Measurements from ENCODE around the gene OR2T35. TPM values are rescaled to one million over a fixed set of nuclear protein-coding genes. Genes with fewer than 3 reads are reported as not detected.

The OR2T35 gene
- total and polyA plus RNA-seq, 2 of the 13 experiments (the other 11 are each of a cell fraction or from before 2014, with no cell fraction given), result not detected

- TF ChIP-seq ZNF318 (CRISPR knock-in tag; IDR thresholded peaks at IDR 0.05) (no peak), ATF2 (CRISPR knock-in tag; IDR thresholded peaks at IDR 0.05) (no peak), REPIN1 (CRISPR knock-in tag; IDR thresholded peaks at IDR 0.05; ENCODE audit: borderline replicate concordance, low read depth) (no peak), RBM39 (IDR thresholded peaks at IDR 0.05; ENCODE audit: low read depth, low read length, poor library complexity, severe bottlenecking) (no peak)
Measured at GRCh38 chr1:248590055-248590454, 55.0 kb downstream of the OR2T35 start (continued).
